NCI-H2196 treated with DMSO at 0.1 percent for 48 hours (cell line): ENCODE results near the gene CTDP1.

Experiments
- DNase-seq: peaks from one replicate; lab custom pipeline; 2025; ENCODE audit not compliant: unreplicated experiment; lab: John Stamatoyannopoulos, UW

Gene CTDP1

GRCh38 chr18:79679552-79680099 is at the start of gene CTDP1:
TSS of gene CTDP1 (plus strand) at chr18:79679803. CDS start at chr18:79679948, 145 bp downstream.
- DNase-seq = peak; percentile 75

GRCh38 chr18:79630281-79631095 is 49.1 kb upstream of the CTDP1 start:
- no peak for DNase-seq

GRCh38 chr18:79631096-79631507 is 48.5 kb upstream of the CTDP1 start:
- DNase-seq = no peak

- DNase-seq = no peak
Measured at GRCh38 chr18:79631761-79632446, 47.7 kb upstream of the CTDP1 start.

GRCh38 chr18:79632765-79633164 is 46.8 kb upstream of the CTDP1 start:
- DNase-seq = no peak

GRCh38 chr18:79634186-79634585 is 45.4 kb upstream of the CTDP1 start:
- DNase-seq = no peak

GRCh38 chr18:79634593-79635426 is 44.8 kb upstream of the CTDP1 start:
- DNase-seq = no peak

- no peak for DNase-seq
Measured at GRCh38 chr18:79635427-79635726, 44.2 kb upstream of the CTDP1 start.

GRCh38 chr18:79637181-79637920 is 42.3 kb upstream of the CTDP1 start:
- no peak for DNase-seq

GRCh38 chr18:79637921-79638909 is 41.4 kb upstream of the CTDP1 start:
- no peak for DNase-seq

- no peak for DNase-seq
Measured at GRCh38 chr18:79639072-79639829, 40.4 kb upstream of the CTDP1 start.

- no peak for DNase-seq
Measured at GRCh38 chr18:79640064-79640672, 39.4 kb upstream of the CTDP1 start.

- no peak for DNase-seq
Measured at GRCh38 chr18:79640875-79641274, 38.7 kb upstream of the CTDP1 start.

GRCh38 chr18:79641722-79642497 is 37.7 kb upstream of the CTDP1 start:
- DNase-seq = no peak

GRCh38 chr18:79642626-79643025 is 37.0 kb upstream of the CTDP1 start:
- DNase-seq = no peak

- DNase-seq = no peak
Measured at GRCh38 chr18:79643054-79643984, 36.3 kb upstream of the CTDP1 start.
